Measurements from ENCODE around the gene TNFRSF1A.

- TF ChIP-seq CTCF (IDR thresholded peaks at IDR 0.05) (no peak), POLR2A (IDR thresholded peaks at IDR 0.05) (no peak)
These were observed 62.2 kb downstream of the TNFRSF1A start for GRCh38 chr12:6279631-6280030.
